ENCODE measurements around the gene ARHGAP45. TPM values are rescaled to one million over a fixed set of nuclear protein-coding genes. Genes with fewer than 3 reads are reported as not detected.

The ARHGAP45 gene
- total and polyA plus RNA-seq, 2 of the 8 experiments (the other 6 are each of a cell fraction or from before 2014, with no cell fraction given), result 31.4 to 41.8 TPM

DNA sequence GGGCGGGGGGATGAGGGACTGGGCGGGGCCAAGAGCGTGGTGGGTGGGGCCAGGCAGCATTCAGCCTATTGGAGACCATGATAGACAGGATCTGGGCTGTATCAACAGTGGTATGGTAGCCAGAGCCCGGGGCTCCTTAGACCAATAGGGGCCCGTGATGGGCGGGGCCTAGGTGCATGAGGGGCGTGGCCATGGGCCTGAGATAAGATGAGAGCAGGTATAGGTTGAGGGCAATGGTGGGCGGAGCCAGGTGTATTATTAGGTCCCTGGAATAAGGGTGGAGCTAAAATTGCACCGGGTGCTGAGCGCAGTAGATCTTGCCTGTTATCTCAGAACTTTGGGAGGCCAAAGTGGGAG lies 21.7 kb upstream of the ARHGAP45 start:
- WGBS, 2 experiments (ENCODE audit: extremely low coverage in 1 of 2, insufficient coverage in 1 of 2, insufficient read length in 1 of 2, insufficient replicate concordance in 2 of 2, low coverage in 1 of 2, low lambda C conversion rate in 2 of 2, missing lambda C conversion rate in 1 of 2), result 80% methylated on average over 5 of the region's 10 CpGs; no CpG with 5 or more reads in 1 of the 2 experiments
- Histone ChIP-seq H3K27me3 (replicated peaks in 1 of 4; ENCODE audit: control insufficient read depth in 3 of 4, extremely low read depth in 1 of 4, insufficient read depth in 3 of 4, low read length in 3 of 4) (no peaks in the 10 kb centered on the region), H3K56ac (replicated peaks; ENCODE audit: insufficient read length, low read depth, low read length) (no peak overlapping the region), H3K4ac (replicated peaks; ENCODE audit: insufficient read length, low read depth, low read length) (no peak overlapping the region), H4K8ac (ENCODE audit: extremely low read depth, insufficient read depth, low read length) (no peak overlapping the region), H3K36me3 (ENCODE audit: control insufficient read depth in 2 of 4, insufficient read depth in 4 of 4, low read length in 3 of 4) (peaks cover 0 to 14% (median 0%) of the 10 kb centered on the region in 4 experiments; a peak in 1 of 8 replicates), H3K79me2 (ENCODE audit: control insufficient read depth in 1 of 2, insufficient read depth in 2 of 2, low read length in 2 of 2) (no peaks in the 10 kb centered on the region), H3K9me3 (ENCODE audit: insufficient read depth in 2 of 2, low read depth in 1 of 2, low read length in 1 of 2) (peaks cover 0 to 5% of the 10 kb centered on the region in 2 experiments; a peak in 1 of 4 replicates), H2BK15ac (ENCODE audit: low read length) (no peak overlapping the region), H3K23ac (ENCODE audit: insufficient read length) (no peak overlapping the region), H3K18ac (ENCODE audit: extremely low read depth, low read length) (no peak overlapping the region), H4K5ac (ENCODE audit: insufficient read length, low read depth, low read length) (no peak overlapping the region), H3K27ac (ENCODE audit: low read depth, low read length) (no peak overlapping the region), H3K23me2 (ENCODE audit: low read depth, low read length) (peaks cover 6% of the 10 kb centered on the region), H2AFZ (ENCODE audit: low read length) (no peak overlapping the region), H4K20me1 (replicated peaks in 1 of 2; ENCODE audit: control insufficient read depth in 1 of 2, insufficient read depth in 2 of 2, low read length in 2 of 2) (peaks cover 0 to 2% of the 10 kb centered on the region in 2 experiments), H2BK120ac (replicated peaks; ENCODE audit: low read depth, low read length) (no peak overlapping the region), H2BK12ac (ENCODE audit: low read depth, low read length) (no peak overlapping the region), H2AK5ac (ENCODE audit: low read depth, low read length) (no peak overlapping the region), H3K14ac (ENCODE audit: insufficient read length) (no peak overlapping the region), H2BK20ac (ENCODE audit: low read length) (no peak overlapping the region), H3K4me3 (ENCODE audit: extremely low read depth in 1 of 4, insufficient read depth in 2 of 4, low read depth in 3 of 4, low read length in 4 of 4) (no peak overlapping the region), H4K91ac (replicated peaks; ENCODE audit: insufficient read length, low read length) (no peak overlapping the region), H3K4me1 (replicated peaks in 1 of 4; ENCODE audit: control insufficient read depth in 3 of 4, insufficient read depth in 4 of 4, low read length in 3 of 4) (peaks cover 0 to 8% (median 6%) of the 10 kb centered on the region in 4 experiments; a peak in 6 of 7 replicates), H3K4me2 (ENCODE audit: insufficient read depth in 1 of 2, low read depth in 2 of 2, low read length in 2 of 2) (no peak overlapping the region), H3K79me1 (ENCODE audit: low read depth, low read length) (no peaks in the 10 kb centered on the region), H3K9ac (replicated peaks in 1 of 4; ENCODE audit: extremely low read depth in 1 of 4, low read depth in 3 of 4, low read length in 3 of 4) (no peak overlapping the region), H2BK5ac (ENCODE audit: low read depth, low read length) (no peak overlapping the region)
- peak in 1 of 2 experiments; percentile 85 for DNase-seq (ENCODE audit: low read depth in 1 of 2, low spot score in 2 of 2)
- ChIA-PET POLR2A (ENCODE audit: partially characterized antibody) (interaction anchor here (1.1 to 16.4 kb wide), 5 partner anchors 12 to 224 kb away, joined by 3 to 509 read pairs (median 4); partner anchors contain the start of genes ARHGAP45, CIRBP, CNN2 and RNU6-2), CTCF (ENCODE audit: partially characterized antibody) (interaction anchor here (0.6 to 1.4 kb wide), 3 partner anchors 20 to 35 kb away, joined by 3 to 4 read pairs (median 4); no protein-coding TSS in a partner anchor)
- TF ChIP-seq SP1 (IDR thresholded peaks at IDR 0.05; ENCODE audit: low read depth, low read length) (peak; percentile 87), KDM4A (IDR thresholded peaks at IDR 0.05; ENCODE audit: low read depth, low read length, severe bottlenecking) (no peak), FOSL1 (IDR thresholded peaks at IDR 0.05; ENCODE audit: insufficient read depth, low read depth, low read length) (no peak), CHD2 (IDR thresholded peaks at IDR 0.05; ENCODE audit: low read length) (0 out of 2 replicates have a peak, but pooled peaks have one; percentile 19), RAD21 (IDR thresholded peaks at IDR 0.05 in 1 of 2, conservative IDR thresholded peaks at IDR 0.05 in 1 of 2; ENCODE audit: low read depth in 2 of 2, low read length in 2 of 2) (no peak), CHD1 (IDR thresholded peaks at IDR 0.05; ENCODE audit: low read depth, low read length) (no peak)
- no peak for FAIRE-seq
